ENCODE data around the gene CIITA.

CIITA gene

DNA sequence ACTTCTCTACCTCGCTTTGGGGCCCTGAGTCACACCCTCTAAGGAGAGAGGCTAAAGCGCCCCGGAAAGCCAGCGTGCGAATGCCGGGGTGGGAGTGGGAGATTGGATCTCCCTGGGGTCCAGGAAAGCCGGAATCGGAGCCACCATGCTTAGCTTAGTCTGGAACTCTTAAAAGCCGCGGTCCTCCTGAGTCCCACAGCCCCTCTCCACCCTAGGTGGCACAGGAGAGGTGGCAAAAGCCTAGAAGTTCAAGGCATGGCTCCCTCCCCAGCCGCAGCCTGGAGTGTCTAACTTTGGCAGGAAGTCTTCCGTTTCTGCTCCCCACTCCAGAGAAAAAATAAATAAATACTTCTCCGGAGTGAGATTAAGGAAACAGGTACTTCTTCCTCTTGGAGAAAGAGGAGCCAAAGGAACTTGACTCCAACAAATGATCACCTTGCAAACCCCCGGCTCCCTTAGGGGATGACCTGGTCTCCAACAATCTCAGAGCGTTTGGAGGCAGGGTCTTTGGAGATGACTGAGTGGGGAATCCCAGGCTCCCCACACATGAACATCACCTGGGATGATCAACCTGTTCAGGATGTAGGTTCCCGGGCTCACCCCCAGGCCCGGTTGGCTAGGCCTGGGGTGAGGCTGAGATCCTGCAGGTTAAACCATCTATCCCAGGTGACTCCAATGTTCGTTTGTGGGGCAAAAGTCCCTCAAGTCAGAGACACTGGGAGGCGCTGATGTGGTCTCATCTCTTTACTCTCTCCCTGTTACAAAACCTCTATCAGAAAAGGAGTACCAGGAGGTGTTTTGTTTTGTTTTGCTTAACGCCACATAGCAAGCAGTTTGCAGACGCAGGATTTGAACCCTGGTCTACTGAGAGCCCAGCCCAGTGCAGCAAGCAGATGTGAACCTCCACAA lies 2.9 kb downstream of the CIITA start:
- no peak for DNase-seq

DNA sequence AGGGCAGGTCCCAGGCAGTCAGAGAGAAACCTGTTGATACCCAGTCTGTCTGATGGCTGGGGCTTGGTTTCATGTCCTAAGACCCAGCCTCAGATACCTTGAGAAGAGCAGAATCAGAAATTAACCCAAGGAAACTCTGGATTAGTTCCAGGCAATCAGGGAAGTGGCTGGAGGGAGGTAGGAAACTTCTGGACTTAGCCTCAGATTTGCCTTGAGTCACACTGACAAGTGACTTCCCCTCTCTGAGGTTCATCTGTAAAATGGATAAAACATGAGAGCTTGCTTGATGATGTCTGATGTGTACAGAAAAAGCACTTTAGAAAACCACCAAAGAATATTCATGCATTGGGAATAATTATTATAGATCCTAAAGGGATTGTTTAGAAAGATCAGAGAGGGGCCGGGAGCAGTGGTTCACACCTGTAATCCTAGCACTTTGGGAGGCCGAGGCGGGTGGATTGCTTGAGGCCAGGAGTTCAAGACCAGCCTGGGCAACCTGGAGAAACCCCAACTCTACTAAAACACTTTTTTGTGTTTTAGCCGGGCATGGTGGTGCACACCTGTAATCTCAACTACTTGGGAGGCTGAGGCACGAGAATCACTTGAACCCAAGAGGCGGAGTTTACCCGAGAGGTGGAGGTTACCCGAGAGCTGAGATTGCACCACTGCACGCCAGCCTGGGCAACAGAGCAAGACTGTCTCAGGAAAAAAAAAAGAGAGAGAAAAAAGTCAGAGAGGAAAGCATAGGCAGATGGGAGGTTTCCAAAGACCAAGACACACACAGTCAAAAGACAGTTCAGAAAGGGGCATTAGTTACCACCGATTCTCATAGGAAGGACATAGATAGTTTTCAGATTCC lies 3.8 kb downstream of the CIITA start:
- DNase-seq, result no peak

DNA sequence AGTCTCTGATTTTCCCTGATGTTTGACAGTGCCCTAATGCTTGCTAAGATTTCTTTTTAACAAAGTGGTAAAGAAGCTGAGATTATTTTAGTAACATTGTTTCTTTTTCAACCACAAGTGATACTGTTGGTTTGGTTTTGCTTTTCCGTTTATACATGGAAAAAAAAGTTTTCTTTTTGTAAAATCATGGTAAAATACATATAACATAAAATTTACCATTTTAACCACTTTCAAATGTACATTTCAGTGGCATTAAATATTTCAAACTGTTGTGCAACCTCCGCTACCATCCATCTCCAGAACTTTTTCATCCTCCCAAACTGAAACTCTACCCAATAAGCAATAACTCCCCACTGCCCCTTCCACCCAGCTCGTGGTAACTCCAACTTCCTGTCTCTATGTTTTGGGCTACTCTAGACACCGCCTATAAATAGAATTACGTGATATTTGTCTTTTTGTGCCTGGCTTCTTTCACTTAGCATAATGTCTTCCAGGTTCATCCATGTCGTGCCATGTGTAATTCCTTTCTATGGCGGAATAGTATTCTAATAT lies 4.6 kb downstream of the CIITA start:
- no peak for DNase-seq

DNA sequence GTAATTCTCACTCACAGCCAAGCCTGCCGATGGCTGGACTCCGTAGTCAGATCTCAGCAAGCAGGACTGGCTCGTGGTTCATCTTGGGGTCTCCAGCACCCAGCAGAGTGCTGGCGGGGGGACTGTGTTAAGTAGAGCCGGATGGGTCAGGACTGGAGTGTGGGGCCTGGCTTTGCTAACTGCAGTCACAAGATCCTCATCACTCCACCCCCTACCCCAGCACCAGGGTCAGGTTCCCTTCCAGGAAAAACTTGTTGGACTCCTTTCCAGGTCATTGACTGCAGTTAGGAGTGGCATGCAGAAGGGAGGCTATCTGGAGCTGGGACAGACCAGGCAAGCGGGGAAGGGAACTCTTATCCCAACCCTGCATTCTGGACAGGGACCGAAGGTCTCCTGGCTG lies 6.0 kb downstream of the CIITA start:
- DNase-seq, result no peak

DNA sequence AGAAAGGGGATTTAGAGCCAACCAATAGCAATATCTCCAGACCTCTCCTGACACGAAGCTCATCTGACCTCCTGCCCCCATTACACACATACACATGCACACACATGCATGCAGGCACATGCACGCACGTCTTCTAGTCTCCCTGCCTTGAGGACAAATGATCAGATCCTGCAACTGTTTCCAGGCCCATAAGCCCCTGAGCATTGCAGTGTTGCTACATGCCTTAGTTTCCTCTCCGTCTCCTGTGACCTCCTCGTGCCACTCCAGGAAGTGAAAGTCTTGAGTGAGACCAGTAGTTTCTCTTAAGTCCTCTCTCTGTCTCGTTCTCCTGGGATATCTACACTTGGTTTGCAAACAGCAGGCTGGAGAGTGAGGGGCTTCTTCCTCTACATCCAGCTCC lies 8.2 kb downstream of the CIITA start:
- no peak for DNase-seq

DNA sequence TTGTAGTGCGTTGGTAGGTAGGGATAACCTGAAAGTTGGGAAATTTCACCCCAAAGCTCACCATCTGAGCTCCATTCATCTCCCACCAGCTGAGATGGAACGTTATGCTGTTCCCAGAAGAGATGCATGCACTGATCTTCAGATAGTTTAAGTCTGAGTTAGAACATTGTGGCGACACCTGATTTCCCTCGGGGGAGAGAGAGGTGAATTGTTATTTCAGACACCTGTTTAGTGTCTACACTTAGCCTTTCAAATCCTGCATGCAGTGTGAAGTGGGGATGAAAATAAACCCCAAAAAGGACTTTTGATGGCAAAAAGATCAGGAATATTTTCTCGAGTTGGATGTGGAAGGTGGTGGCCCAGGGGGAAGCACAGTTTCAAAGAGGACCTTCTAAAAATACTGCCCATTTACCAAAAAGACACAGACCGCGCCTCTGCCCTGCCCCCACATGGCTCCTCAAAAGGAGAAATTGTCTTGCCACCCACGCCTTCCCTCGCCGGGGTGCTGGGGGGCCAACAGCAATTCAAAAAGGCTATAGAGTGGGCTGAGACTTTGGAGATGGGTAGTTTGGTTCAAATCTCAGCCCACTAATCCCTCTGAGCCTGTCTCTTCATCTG lies 11.4 kb downstream of the CIITA start:
- DNase-seq, result no peak

DNA sequence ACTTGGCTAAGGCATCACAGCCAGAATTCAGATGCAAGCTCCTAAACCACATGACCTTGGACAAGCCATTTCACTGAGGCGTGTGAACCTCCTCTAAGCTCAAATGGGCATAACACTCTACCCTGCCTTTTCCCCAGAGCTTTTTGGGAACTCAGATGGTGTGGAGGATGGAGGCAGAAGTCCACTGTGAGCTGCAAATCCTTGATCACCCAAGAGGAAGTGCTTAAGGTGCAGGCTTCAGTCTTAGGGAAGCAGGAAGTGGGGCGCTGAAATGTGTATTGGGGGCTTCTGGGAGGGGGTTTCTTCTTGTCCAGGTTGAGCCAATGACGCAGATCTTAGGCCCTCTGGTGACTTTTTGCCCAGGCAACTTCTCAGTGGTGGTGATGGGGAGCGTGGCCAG lies 12.9 kb downstream of the CIITA start:
- DNase-seq, result no peak

DNA sequence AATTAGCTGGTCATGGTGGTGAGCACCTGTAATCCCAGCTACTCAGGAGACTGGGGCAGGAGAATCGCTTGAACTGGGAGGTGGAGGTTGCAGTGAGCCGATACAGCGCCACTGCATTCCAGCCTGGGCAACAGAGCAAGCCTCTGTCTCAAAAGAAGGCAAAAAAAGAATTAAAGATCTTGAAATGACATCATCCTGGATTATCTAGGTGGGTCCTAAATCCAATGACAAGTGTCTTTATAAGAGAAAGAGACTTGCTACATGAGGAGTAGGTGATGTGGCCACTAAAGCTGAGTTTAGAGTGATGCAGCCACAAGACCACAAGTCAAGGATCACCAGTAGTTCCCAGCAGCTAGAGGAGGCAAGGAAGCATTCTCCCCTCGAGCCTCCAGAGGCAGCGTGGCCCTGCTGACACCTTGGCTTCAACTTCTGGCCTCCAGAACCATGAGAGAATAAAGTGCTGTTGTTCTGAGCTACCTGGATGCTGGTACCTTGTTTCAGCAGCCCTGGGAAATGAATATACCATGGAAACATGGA lies 15.8 kb downstream of the CIITA start:
- no peak for DNase-seq

DNA sequence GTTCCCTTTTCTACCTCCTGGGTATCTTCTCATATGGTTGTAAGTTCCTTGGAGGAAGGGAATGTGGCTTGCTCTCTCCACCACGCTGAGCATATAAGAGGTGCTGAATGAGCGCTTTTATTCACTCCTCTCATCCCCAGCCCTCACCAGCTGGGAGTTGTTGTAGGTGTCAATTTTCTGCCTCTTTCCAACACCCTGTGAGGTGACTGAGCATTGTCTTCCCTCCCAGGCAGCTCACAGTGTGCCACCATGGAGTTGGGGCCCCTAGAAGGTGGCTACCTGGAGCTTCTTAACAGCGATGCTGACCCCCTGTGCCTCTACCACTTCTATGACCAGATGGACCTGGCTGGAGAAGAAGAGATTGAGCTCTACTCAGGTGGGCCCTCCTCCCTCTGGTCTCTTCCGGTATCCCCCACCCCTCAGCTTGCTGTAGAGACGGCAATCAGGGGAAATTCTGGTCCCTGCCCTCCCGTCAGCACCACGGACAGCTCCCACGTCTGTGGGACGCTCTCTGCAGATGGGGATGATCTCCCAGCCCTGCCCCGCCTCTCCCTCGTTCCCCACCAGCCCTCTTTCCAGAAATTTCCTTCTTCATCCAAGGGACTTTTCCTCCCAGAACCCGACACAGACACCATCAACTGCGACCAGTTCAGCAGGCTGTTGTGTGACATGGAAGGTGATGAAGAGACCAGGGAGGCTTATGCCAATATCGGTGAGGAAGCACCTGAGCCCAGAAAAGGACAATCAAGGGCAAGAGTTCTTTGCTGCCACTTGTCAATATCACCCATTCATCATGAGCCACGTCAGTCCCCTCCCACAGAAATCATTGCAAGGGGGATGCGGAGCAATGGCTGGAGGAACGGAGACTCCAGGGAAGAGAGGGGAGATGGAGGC lies 18.3 kb downstream of the CIITA start:
- no peak for DNase-seq

DNA sequence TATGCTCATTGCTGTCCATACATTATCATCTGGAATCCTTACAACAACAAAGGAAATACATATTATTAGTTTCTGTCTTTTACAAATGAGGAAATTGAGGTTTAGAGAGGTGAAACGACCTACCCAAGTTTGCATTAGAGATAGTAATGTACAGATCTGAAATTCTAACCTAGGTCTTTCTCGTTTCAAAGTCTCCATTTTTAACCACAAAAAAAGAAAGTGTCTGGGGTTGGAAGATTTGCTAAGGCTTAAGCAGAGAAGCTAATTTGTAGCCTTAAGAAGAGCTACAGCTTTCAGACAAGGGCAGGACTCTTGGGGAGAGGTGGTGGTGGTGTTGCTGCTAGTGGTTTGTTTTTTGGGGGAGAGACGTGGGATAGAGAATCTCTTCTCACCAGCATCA lies 19.2 kb downstream of the CIITA start:
- no peak for DNase-seq

DNA sequence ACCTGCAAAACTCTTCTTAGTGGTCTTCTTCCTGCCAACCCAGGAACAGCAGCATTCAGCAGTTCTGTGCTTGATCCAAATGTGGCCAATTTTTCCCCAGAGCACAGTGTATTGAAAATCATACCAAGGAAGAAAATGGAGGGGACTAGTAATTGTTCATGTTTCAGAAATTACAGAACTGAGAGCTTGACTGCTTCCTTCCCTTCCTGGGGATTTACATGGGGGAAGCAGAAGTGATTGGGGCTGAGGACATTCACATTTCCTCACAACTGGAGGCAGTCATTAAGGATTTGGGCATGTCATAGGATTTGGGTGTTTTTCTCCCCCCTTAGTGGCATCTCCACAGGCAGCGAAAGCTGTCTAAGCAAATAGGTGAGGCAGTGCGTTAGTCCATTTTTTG lies 19.7 kb downstream of the CIITA start:
- DNase-seq, result no peak

DNA sequence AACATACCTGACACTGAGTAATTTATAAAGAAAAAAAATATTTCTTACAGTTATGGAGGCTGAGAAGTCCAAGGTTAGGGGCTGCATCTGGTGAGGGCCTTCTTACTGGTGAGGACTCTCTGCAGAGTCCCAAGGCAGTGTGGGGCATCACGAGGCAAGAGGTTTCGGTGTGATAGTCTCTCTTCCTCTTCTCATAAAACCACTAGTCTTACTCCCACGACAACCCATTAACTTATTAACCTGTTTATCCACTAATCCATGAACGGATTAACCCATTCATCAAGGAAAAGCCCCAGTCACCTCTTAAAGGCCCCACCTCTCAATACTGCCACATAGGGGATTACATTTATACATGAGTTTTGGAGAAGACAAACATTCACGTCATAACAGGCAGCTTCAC lies 20.1 kb downstream of the CIITA start:
- no peak for DNase-seq

DNA sequence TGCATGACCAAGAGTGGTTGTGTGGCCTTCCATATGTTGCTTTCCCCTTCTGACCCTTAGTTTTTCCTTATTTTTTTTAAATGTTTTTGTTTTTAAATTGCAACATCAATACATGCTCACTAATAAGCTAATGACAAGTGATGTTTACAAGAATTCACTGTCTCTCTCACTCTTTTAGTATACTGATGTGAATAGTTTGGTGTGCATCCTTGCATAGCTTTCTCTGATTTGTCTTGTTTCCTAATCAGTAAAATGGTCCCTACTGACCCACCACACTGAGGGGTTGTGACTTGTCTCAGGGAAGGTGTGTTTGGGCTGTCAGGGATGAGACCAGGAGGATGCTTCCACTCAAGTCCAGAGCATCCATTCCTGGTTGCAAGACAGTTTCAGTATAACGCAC lies 26.0 kb downstream of the CIITA start:
- no peak for DNase-seq

DNA sequence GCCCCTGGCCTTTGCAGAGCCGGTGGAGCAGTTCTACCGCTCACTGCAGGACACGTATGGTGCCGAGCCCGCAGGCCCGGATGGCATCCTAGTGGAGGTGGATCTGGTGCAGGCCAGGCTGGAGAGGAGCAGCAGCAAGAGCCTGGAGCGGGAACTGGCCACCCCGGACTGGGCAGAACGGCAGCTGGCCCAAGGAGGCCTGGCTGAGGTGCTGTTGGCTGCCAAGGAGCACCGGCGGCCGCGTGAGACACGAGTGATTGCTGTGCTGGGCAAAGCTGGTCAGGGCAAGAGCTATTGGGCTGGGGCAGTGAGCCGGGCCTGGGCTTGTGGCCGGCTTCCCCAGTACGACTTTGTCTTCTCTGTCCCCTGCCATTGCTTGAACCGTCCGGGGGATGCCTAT lies 29.5 kb downstream of the CIITA start:
- no peak for DNase-seq

DNA sequence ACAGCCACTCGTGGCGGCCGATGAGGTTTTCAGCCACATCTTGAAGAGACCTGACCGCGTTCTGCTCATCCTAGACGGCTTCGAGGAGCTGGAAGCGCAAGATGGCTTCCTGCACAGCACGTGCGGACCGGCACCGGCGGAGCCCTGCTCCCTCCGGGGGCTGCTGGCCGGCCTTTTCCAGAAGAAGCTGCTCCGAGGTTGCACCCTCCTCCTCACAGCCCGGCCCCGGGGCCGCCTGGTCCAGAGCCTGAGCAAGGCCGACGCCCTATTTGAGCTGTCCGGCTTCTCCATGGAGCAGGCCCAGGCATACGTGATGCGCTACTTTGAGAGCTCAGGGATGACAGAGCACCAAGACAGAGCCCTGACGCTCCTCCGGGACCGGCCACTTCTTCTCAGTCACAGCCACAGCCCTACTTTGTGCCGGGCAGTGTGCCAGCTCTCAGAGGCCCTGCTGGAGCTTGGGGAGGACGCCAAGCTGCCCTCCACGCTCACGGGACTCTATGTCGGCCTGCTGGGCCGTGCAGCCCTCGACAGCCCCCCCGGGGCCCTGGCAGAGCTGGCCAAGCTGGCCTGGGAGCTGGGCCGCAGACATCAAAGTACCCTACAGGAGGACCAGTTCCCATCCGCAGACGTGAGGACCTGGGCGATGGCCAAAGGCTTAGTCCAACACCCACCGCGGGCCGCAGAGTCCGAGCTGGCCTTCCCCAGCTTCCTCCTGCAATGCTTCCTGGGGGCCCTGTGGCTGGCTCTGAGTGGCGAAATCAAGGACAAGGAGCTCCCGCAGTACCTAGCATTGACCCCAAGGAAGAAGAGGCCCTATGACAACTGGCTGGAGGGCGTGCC lies 30.1 kb downstream of the CIITA start:
- peak; percentile 23 for DNase-seq

DNA sequence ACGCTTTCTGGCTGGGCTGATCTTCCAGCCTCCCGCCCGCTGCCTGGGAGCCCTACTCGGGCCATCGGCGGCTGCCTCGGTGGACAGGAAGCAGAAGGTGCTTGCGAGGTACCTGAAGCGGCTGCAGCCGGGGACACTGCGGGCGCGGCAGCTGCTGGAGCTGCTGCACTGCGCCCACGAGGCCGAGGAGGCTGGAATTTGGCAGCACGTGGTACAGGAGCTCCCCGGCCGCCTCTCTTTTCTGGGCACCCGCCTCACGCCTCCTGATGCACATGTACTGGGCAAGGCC lies 30.7 kb downstream of the CIITA start:
- no peak for DNase-seq

DNA sequence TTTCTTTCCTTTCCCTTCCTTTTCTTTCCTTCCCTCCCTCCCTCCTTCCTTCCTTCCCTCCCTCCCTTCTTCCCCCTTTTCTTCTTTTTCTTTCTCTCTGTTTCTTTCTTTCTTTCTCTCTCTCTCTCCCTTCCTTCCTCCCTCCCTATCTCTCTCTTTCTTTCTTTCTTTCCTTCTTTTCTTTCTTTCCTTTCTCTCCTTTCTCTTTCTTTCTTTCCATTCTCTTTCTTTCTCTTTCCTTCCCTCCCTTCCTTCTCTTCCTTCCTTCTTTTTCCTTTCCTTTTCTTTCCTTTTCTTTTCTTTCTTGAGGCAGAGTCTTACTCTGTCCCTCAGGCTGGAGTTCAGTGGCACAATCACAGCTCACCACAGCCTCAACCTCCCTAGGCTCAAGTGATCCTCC lies 34.3 kb downstream of the CIITA start:
- DNase-seq, result no peak

DNA sequence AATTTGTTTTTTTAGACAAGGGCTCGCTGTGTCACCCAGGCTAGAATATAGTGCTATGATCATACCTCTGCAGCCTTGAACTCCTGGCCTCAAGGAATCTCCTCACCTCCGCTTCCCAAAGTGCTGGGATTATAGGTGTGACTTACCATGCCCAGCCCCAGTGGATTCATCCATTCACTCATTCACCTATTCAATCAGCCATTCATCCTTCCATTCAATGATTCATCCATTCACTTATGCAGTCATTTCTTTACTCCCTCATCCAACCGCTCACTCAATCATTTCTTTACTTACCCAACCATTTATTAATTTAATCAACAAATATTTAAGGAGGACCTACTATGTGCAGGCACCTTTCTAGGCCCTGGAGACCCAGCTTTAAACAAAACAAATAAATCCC lies 39.5 kb downstream of the CIITA start:
- no peak for DNase-seq

DNA sequence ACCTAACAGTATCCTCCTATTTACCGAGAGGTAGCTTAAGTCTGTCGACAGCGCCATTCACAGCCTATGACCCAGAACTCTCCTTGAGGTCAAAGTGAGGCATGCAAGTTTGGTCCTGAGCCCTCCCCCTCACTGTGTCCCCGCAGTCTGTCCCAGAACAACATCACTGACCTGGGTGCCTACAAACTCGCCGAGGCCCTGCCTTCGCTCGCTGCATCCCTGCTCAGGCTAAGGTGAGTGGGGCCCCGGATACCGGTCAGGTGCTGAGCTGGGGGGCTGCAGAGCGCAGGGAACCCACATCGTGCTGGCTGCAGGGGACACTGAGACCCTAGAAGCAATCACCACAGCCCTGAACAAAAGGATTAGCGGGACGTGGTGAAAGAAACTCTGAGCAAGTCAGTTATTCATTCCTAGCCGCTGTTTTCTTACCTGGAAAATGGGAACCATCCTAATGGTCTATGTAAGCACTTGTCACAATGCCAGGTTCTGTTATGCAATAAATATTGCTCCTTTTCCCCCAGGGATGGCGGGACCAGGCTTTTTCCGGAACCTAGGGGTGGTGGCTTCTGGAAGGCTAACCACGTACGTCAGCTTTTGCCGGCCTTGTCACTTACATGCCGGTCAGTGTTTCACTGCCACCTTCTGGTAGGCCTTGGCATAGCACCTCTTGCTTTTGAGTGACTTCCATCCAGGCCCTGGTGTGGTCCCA lies 41.4 kb downstream of the CIITA start:
- peak; percentile 85 for DNase-seq

DNA sequence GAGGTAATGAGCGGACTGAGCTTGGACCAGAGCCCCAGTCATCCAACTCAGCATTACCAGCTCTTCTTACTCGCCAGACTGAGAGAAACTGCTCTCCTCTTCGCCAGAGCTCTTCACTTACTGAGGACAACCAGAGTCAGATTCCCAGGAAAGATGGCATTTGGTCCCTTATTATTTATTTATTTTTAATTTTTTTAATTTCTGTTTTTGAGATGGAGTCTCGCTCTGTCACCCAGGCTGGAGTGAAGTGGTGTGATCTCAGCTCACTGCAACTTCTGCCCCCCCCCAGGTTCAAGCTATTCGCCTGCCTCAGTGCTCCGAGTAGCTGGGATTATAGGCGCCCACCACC lies 42.0 kb downstream of the CIITA start:
- no peak for DNase-seq
